ENCODE data around the gene NR3C2. TPM values are rescaled to one million over a fixed set of nuclear protein-coding genes. Genes with fewer than 3 reads are reported as not detected.

NR3C2 gene
- total RNA-seq, 1 donor from 2014 or later: 16.7 TPM

DNA sequence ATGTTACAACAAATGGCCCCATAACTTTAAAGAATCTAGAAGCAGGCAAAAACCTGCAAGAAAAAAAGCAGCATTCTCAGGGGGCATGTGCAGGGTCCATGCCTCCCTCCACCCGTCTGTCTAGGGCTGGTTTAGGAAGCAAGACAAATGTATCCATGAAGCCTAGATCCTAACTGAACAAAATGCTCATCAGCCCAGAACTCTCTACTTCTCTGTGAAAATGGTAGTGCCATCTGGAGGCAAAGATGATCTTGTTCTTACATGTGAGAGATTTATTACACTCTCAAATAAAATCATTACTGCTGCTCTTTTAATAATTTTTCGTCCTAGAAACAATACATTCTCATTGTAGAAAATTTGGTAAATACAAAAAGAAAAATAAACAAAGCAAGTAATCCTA lies 26.7 kb downstream of the NR3C2 start:
- H3K36me3 ChIP-seq (ENCODE audit: control insufficient read depth in 3 of 3, insufficient read depth in 3 of 3, low read length in 3 of 3): no peaks in the 10 kb centered on the region
- H3K4me3 ChIP-seq (ENCODE audit: low read length in 3 of 3): no peak overlapping the region
- no peak overlapping the region for H3K27ac ChIP-seq (ENCODE audit: low read depth, low read length)
- no peak overlapping the region for H3K9ac ChIP-seq (ENCODE audit: low read depth in 1 of 3, low read length in 3 of 3)
- H3K4me1 ChIP-seq (ENCODE audit: control insufficient read depth in 3 of 3, insufficient read depth in 3 of 3, low read length in 3 of 3): no peaks in the 10 kb centered on the region
- H3K27me3 ChIP-seq (ENCODE audit: control insufficient read depth in 3 of 3, insufficient read depth in 3 of 3, low read length in 3 of 3): no peaks in the 10 kb centered on the region
- H3K9me3 ChIP-seq (ENCODE audit: control insufficient read depth in 3 of 3, low read length in 3 of 3): no peaks in the 10 kb centered on the region

GRCh38 chr4:148412460-148412994 lies 29.7 kb downstream of the NR3C2 start:
- Histone ChIP-seq H3K27ac (ENCODE audit: low read depth, low read length) (no peak overlapping the region), H3K9me3 (ENCODE audit: control insufficient read depth in 3 of 3, low read length in 3 of 3) (no peaks in the 10 kb centered on the region), H3K36me3 (ENCODE audit: control insufficient read depth in 3 of 3, insufficient read depth in 3 of 3, low read length in 3 of 3) (no peaks in the 10 kb centered on the region), H3K9ac (ENCODE audit: low read depth in 1 of 3, low read length in 3 of 3) (no peak overlapping the region), H3K4me1 (ENCODE audit: control insufficient read depth in 3 of 3, insufficient read depth in 3 of 3, low read length in 3 of 3) (no peaks in the 10 kb centered on the region), H3K27me3 (ENCODE audit: control insufficient read depth in 3 of 3, insufficient read depth in 3 of 3, low read length in 3 of 3) (no peaks in the 10 kb centered on the region), H3K4me3 (ENCODE audit: low read length in 3 of 3) (no peak overlapping the region)

DNA sequence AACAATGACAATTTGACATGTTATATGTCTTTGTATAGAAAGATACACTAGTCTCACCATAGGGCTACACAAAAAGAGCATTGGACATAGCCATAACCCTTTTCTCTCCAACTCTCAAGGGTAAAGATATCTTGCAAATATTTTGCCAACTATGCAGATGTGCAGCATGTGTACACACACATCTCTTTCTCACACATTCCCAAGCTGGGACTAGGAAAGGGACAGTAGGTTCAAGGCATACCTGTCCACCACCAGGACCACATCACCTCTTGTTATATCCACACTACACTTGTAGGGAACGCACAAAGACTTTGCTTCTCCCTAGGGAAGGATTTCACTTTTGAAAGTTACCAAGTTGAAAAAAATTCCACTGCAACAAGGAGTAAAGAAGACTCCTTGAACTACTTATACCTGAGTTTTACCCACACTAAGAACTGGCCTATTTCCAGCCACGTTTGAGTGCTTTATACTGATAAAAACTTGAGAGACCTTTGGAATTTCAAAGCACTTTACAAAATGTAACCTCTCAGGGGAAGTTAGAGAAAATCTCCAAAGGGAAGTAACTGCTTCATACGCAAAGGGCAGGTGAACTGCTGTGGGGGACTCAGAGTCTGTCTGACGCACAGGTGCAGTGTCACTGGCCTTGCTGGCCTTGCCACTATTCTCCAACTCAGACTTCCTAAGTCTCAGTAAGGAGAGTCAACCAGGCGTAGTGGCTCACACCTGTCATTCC lies 36.9 kb downstream of the NR3C2 start:
- no peak overlapping the region for H3K4me3 ChIP-seq (ENCODE audit: low read length in 3 of 3)
- peaks cover 0 to 3% (median 0%) of the 10 kb centered on the region in 3 donors for H3K4me1 ChIP-seq (ENCODE audit: control insufficient read depth in 3 of 3, insufficient read depth in 3 of 3, low read length in 3 of 3)
- H3K9me3 ChIP-seq (ENCODE audit: control insufficient read depth in 3 of 3, low read length in 3 of 3): no peaks in the 10 kb centered on the region
- H3K27ac ChIP-seq (ENCODE audit: low read depth, low read length): no peak overlapping the region
- H3K36me3 ChIP-seq (ENCODE audit: control insufficient read depth in 3 of 3, insufficient read depth in 3 of 3, low read length in 3 of 3): no peaks in the 10 kb centered on the region
- no peaks in the 10 kb centered on the region for H3K27me3 ChIP-seq (ENCODE audit: control insufficient read depth in 3 of 3, insufficient read depth in 3 of 3, low read length in 3 of 3)
- no peak overlapping the region for H3K9ac ChIP-seq (ENCODE audit: low read depth in 1 of 3, low read length in 3 of 3)

DNA sequence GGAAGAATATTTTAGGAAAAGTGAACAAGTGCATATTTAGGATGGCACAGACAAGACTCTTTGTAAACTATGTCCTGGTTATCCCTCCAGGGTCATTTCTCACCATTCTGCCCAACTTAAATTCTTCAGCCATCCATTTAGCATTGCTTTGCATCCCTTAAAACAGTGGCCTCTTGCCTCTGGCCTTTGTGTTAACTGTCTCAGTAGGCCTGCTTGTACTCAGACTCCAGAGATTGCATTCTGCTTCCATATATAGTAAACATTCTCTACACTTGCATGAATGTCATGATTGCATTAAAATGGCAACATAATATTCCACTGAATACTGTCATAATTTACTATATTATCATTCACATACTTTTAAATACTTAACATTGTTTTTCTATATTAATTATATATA lies 43.2 kb downstream of the NR3C2 start:
- no peak overlapping the region for H3K9ac ChIP-seq (ENCODE audit: low read depth in 1 of 3, low read length in 3 of 3)
- H3K27me3 ChIP-seq (ENCODE audit: control insufficient read depth in 3 of 3, insufficient read depth in 3 of 3, low read length in 3 of 3): no peaks in the 10 kb centered on the region
- no peaks in the 10 kb centered on the region for H3K36me3 ChIP-seq (ENCODE audit: control insufficient read depth in 3 of 3, insufficient read depth in 3 of 3, low read length in 3 of 3)
- H3K9me3 ChIP-seq (ENCODE audit: control insufficient read depth in 3 of 3, low read length in 3 of 3): no peaks in the 10 kb centered on the region
- H3K4me3 ChIP-seq (ENCODE audit: low read length in 3 of 3): no peak overlapping the region
- H3K27ac ChIP-seq (ENCODE audit: low read depth, low read length): no peak overlapping the region
- peaks cover 0 to 6% (median 4%) of the 10 kb centered on the region in 3 donors for H3K4me1 ChIP-seq (ENCODE audit: control insufficient read depth in 3 of 3, insufficient read depth in 3 of 3, low read length in 3 of 3)

DNA sequence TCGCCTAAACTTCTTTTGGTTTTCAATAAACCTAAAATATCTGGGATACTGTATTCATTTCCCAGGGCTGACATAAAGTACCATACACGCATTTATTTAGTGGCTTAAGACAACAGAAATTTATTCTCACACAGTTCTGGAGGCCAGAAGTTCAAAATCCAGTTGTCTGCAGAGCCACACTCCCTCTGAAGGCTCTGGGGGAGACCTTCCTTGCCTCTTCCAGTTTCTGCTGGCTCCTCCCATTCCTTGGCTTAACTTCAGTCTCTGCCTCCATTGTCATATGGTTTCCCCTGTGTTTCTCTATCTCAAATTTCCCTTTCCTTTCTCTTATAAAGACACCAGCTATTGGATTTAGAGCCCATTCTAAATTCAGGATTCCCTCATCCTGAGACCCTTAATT lies 44.4 kb downstream of the NR3C2 start:
- H3K4me1 ChIP-seq (ENCODE audit: control insufficient read depth in 3 of 3, insufficient read depth in 3 of 3, low read length in 3 of 3): peaks cover 0 to 6% (median 4%) of the 10 kb centered on the region in 3 donors
- no peak overlapping the region for H3K9ac ChIP-seq (ENCODE audit: low read depth in 1 of 3, low read length in 3 of 3)
- H3K27ac ChIP-seq (ENCODE audit: low read depth, low read length): no peak overlapping the region
- H3K9me3 ChIP-seq (ENCODE audit: control insufficient read depth in 3 of 3, low read length in 3 of 3): no peaks in the 10 kb centered on the region
- no peaks in the 10 kb centered on the region for H3K27me3 ChIP-seq (ENCODE audit: control insufficient read depth in 3 of 3, insufficient read depth in 3 of 3, low read length in 3 of 3)
- H3K4me3 ChIP-seq (ENCODE audit: low read length in 3 of 3): no peak overlapping the region
- H3K36me3 ChIP-seq (ENCODE audit: control insufficient read depth in 3 of 3, insufficient read depth in 3 of 3, low read length in 3 of 3): no peaks in the 10 kb centered on the region

GRCh38 chr4:148396986-148397673 lies 45.1 kb downstream of the NR3C2 start:
- H3K4me3 ChIP-seq (ENCODE audit: low read length in 3 of 3): no peak overlapping the region
- H3K27ac ChIP-seq (ENCODE audit: low read depth, low read length): no peak overlapping the region
- H3K9me3 ChIP-seq (ENCODE audit: control insufficient read depth in 3 of 3, low read length in 3 of 3): no peaks in the 10 kb centered on the region
- no peak overlapping the region for H3K9ac ChIP-seq (ENCODE audit: low read depth in 1 of 3, low read length in 3 of 3)
- no peaks in the 10 kb centered on the region for H3K36me3 ChIP-seq (ENCODE audit: control insufficient read depth in 3 of 3, insufficient read depth in 3 of 3, low read length in 3 of 3)
- no peaks in the 10 kb centered on the region for H3K27me3 ChIP-seq (ENCODE audit: control insufficient read depth in 3 of 3, insufficient read depth in 3 of 3, low read length in 3 of 3)
- H3K4me1 ChIP-seq (ENCODE audit: control insufficient read depth in 3 of 3, insufficient read depth in 3 of 3, low read length in 3 of 3): peaks cover 0 to 6% (median 4%) of the 10 kb centered on the region in 3 donors

DNA sequence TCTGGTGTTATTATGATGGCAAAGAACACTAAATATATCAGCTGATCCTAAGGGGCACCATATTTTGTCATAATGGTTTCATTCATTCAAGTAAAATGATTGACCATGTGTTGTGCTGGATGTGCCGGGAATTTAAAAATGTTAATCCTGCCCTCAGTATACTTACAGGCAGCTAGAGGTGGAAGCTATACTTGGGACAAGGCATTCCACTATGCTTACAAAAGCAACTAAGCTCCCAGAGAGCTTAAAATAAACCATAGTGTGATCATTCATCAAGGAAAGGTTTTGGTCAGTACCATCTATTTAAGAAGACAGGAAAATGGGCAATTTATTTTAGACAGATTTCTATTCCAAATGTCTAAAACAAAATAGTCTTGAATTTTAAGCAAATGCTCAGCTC lies 46.4 kb downstream of the NR3C2 start:
- no peaks in the 10 kb centered on the region for H3K27me3 ChIP-seq (ENCODE audit: control insufficient read depth in 3 of 3, insufficient read depth in 3 of 3, low read length in 3 of 3)
- no peak overlapping the region for H3K27ac ChIP-seq (ENCODE audit: low read depth, low read length)
- H3K4me3 ChIP-seq (ENCODE audit: low read length in 3 of 3): no peak overlapping the region
- peaks cover 0 to 6% (median 4%) of the 10 kb centered on the region in 3 donors for H3K4me1 ChIP-seq (ENCODE audit: control insufficient read depth in 3 of 3, insufficient read depth in 3 of 3, low read length in 3 of 3)
- no peak overlapping the region for H3K9ac ChIP-seq (ENCODE audit: low read depth in 1 of 3, low read length in 3 of 3)
- H3K36me3 ChIP-seq (ENCODE audit: control insufficient read depth in 3 of 3, insufficient read depth in 3 of 3, low read length in 3 of 3): no peaks in the 10 kb centered on the region
- no peaks in the 10 kb centered on the region for H3K9me3 ChIP-seq (ENCODE audit: control insufficient read depth in 3 of 3, low read length in 3 of 3)

GRCh38 chr4:148391056-148391455 lies 51.2 kb downstream of the NR3C2 start:
- no peaks in the 10 kb centered on the region for H3K9me3 ChIP-seq (ENCODE audit: control insufficient read depth in 3 of 3, low read length in 3 of 3)
- H3K36me3 ChIP-seq (ENCODE audit: control insufficient read depth in 3 of 3, insufficient read depth in 3 of 3, low read length in 3 of 3): no peaks in the 10 kb centered on the region
- H3K4me1 ChIP-seq (ENCODE audit: control insufficient read depth in 3 of 3, insufficient read depth in 3 of 3, low read length in 3 of 3): peaks cover 3 to 6% (median 4%) of the 10 kb centered on the region in 3 donors
- no peak overlapping the region for H3K27ac ChIP-seq (ENCODE audit: low read depth, low read length)
- H3K9ac ChIP-seq (ENCODE audit: low read depth in 1 of 3, low read length in 3 of 3): no peak overlapping the region
- H3K27me3 ChIP-seq (ENCODE audit: control insufficient read depth in 3 of 3, insufficient read depth in 3 of 3, low read length in 3 of 3): no peaks in the 10 kb centered on the region
- H3K4me3 ChIP-seq (ENCODE audit: low read length in 3 of 3): no peak overlapping the region

- Histone ChIP-seq H3K4me3 (ENCODE audit: low read length in 3 of 3) (no peak overlapping the region), H3K9ac (ENCODE audit: low read depth in 1 of 3, low read length in 3 of 3) (no peak overlapping the region), H3K4me1 (ENCODE audit: control insufficient read depth in 3 of 3, insufficient read depth in 3 of 3, low read length in 3 of 3) (peaks cover under 1 to 3% (median 3%) of the 10 kb centered on the region in 3 donors), H3K36me3 (ENCODE audit: control insufficient read depth in 3 of 3, insufficient read depth in 3 of 3, low read length in 3 of 3) (no peaks in the 10 kb centered on the region), H3K27me3 (ENCODE audit: control insufficient read depth in 3 of 3, insufficient read depth in 3 of 3, low read length in 3 of 3) (no peaks in the 10 kb centered on the region), H3K9me3 (ENCODE audit: control insufficient read depth in 3 of 3, low read length in 3 of 3) (no peaks in the 10 kb centered on the region), H3K27ac (ENCODE audit: low read depth, low read length) (no peak overlapping the region)
Measured at GRCh38 chr4:148390311-148390710, 51.9 kb downstream of the NR3C2 start.

DNA sequence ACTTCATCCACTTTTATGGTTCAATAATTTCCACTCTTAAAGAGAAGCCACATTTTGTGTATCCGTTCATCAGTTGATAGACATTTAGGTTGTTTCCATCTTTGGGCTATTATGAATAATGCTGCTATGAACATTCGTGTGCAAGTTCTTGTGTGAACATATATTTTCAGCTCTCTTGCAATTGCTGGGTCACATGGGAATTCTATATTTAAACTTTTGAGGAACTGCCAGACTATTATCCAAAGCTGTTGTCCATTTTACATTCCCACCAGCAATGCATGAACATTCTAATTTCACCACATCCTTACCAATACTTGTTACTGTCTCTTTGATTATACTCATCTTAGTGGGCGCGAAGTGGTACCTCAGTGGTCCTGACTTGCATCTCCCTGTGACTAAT lies 61.9 kb downstream of the NR3C2 start:
- Histone ChIP-seq H3K9ac (ENCODE audit: low read depth in 1 of 3, low read length in 3 of 3) (no peak overlapping the region), H3K4me1 (ENCODE audit: control insufficient read depth in 3 of 3, insufficient read depth in 3 of 3, low read length in 3 of 3) (peaks cover 0 to 4% (median 0%) of the 10 kb centered on the region in 3 donors), H3K36me3 (ENCODE audit: control insufficient read depth in 3 of 3, insufficient read depth in 3 of 3, low read length in 3 of 3) (no peaks in the 10 kb centered on the region), H3K4me3 (ENCODE audit: low read length in 3 of 3) (no peak overlapping the region), H3K27ac (ENCODE audit: low read depth, low read length) (no peak overlapping the region), H3K27me3 (ENCODE audit: control insufficient read depth in 3 of 3, insufficient read depth in 3 of 3, low read length in 3 of 3) (no peaks in the 10 kb centered on the region), H3K9me3 (ENCODE audit: control insufficient read depth in 3 of 3, low read length in 3 of 3) (no peaks in the 10 kb centered on the region)

All from skeletal muscle tissue (tissue), 4 donors.